T-helper 22 cell (primary cell): ENCODE data around the gene ATP6V0D1.
"Not testable (repeated sequence)": the region's sequence is repeated elsewhere in the genome, so short reads cannot be mapped to it uniquely, and the experiment has no call there.

Experiments
- DNase-seq: peaks from one replicate; pipeline ENCODE4 v3.0.0-alpha.2; 2020; ENCODE audit warnings: low read depth

Gene ATP6V0D1

GRCh38 chr16:67504031-67505021, 23.4 kb upstream of the ATP6V0D1 start:
- DNase-seq: no peak

GRCh38 chr16:67499106-67499505, 18.1 kb upstream of the ATP6V0D1 start:
- DNase-seq: no peak

GRCh38 chr16:67490335-67491096, 9.6 kb upstream of the ATP6V0D1 start:
- no peak for DNase-seq

- no peak for DNase-seq
Observed at GRCh38 chr16:67489401-67490083, 8.6 kb upstream of the ATP6V0D1 start.

GRCh38 chr16:67487561-67487960, 6.6 kb upstream of the ATP6V0D1 start:
- DNase-seq: not testable (repeated sequence)

GRCh38 chr16:67486805-67487204, 5.8 kb upstream of the ATP6V0D1 start:
- DNase-seq: no peak

GRCh38 chr16:67483731-67484525, 3.0 kb upstream of the ATP6V0D1 start:
- no peak for DNase-seq

GRCh38 chr16:67483150-67483549, 2.2 kb upstream of the ATP6V0D1 start, which contains the start of gene AGRP:
Gene AGRP, minus strand, starts transcription at chr16:67483547. Its CDS starts 149 bp downstream, at chr16:67483398.
- DNase-seq: no peak

GRCh38 chr16:67482233-67482924, 1.4 kb upstream of the ATP6V0D1 start:
- DNase-seq: no peak

- peak; percentile 11 for DNase-seq
Observed at GRCh38 chr16:67481561-67482232, 740 bp upstream of the ATP6V0D1 start.

GRCh38 chr16:67477960-67478554, 2.9 kb downstream of the ATP6V0D1 start:
- DNase-seq: no peak

GRCh38 chr16:67474551-67475455, 6.2 kb downstream of the ATP6V0D1 start:
- no peak for DNase-seq

GRCh38 chr16:67471758-67472384, 9.1 kb downstream of the ATP6V0D1 start:
- no peak for DNase-seq

- no peak for DNase-seq
Observed at GRCh38 chr16:67470359-67470758, 10.6 kb downstream of the ATP6V0D1 start.

- DNase-seq: no peak
Observed at GRCh38 chr16:67468731-67469130, 12.2 kb downstream of the ATP6V0D1 start.

GRCh38 chr16:67466581-67466980, 14.4 kb downstream of the ATP6V0D1 start:
- no peak for DNase-seq

GRCh38 chr16:67464565-67464964, 16.4 kb downstream of the ATP6V0D1 start:
- no peak for DNase-seq

- no peak for DNase-seq
Observed at GRCh38 chr16:67463691-67464090, 17.3 kb downstream of the ATP6V0D1 start.
